SK-N-DZ (cell line): ENCODE measurements around the gene OTULIN.

Experiments used
- DNase-seq: peaks from one replicate; pipeline ENCODE4 v3.0.0-alpha.2; 2015; ENCODE audit warnings: low spot score

Gene OTULIN

DNA sequence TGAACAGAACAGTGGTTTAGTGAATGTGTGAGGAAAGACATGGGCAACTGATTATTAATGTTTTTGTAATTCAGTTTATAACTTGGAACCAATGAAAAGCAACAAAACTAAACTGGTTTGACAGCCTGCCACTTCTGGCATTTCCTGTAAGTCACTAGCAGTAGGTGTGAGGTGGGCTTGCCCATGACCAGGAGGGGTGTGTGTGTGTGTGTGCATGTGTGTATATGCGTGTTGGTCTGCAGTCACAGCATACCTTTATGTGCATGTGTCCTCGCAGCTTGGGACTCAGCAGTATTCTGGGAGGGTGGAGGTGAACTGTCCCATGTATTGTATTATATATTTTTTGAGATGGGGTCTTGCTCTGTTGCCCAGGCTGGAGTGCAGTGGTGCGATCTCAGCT lies 32.3 kb downstream of the OTULIN start:
- no peak for DNase-seq

DNA sequence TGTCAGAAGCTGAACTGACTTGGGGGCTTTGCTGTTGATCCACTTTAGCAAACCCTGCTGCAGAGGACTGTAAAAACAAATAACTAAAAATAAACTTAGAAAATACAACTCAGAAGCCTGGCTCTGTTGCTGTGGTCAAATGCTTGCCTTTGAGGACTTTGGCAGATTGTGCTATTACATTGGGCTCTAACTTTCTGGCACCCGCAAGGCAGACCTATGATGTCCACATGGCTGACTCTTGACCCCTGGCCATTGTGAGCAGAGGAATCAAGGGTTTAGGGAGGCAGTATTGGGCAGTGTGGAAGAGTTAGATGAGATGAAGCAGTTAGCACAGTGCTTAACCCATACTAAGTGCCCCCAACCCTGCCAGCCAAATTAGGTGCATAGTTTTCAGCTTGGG lies 34.0 kb downstream of the OTULIN start:
- no peak for DNase-seq

DNA sequence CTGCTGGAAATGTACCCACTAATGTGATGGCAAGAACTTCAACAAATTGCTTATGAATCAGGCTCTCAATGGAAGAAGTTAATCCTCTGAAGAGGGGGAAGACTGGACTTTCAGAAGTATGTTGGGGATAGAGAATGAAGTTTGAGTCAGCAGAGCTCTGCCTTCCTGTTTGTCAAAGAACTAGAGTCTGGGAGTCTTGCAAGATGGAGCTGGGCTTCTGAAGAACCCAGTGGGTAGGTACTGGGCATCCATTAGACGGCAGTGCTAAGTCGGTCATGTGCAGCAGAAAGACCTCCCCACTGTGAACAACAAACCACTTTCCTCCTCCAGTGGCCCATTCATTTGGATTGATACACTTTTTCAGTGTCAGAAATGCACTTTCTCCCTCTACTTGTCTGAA lies 34.6 kb downstream of the OTULIN start:
- DNase-seq, result no peak

DNA sequence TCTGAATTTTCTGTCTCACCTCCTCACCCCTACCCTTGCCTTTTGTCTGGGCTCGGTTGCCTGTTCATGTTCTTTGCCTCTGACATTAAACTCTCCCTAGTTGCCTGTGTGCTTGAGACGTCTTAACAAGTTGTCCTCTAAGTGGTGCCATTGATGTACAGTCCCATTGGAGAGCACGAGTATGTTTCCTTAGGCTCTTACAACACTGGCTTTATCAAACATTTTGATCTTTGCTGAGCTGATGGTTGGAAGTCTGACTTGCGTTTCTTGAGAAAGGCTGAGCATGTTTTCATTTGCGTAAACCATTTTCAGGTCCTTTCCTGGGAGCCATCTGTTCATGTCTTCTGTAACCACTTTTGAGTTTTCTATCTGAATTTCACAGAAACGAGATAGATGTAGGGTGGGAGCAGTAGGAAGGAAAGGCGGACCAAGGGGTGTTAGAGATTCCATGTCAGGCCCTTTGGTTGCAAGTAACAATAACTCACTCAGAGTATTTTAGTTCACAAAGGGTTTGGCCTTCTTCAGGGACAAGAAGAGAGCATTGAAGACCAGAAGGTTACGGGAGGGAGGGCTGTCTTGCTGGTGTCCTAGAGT lies 35.4 kb downstream of the OTULIN start:
- no peak for DNase-seq

DNA sequence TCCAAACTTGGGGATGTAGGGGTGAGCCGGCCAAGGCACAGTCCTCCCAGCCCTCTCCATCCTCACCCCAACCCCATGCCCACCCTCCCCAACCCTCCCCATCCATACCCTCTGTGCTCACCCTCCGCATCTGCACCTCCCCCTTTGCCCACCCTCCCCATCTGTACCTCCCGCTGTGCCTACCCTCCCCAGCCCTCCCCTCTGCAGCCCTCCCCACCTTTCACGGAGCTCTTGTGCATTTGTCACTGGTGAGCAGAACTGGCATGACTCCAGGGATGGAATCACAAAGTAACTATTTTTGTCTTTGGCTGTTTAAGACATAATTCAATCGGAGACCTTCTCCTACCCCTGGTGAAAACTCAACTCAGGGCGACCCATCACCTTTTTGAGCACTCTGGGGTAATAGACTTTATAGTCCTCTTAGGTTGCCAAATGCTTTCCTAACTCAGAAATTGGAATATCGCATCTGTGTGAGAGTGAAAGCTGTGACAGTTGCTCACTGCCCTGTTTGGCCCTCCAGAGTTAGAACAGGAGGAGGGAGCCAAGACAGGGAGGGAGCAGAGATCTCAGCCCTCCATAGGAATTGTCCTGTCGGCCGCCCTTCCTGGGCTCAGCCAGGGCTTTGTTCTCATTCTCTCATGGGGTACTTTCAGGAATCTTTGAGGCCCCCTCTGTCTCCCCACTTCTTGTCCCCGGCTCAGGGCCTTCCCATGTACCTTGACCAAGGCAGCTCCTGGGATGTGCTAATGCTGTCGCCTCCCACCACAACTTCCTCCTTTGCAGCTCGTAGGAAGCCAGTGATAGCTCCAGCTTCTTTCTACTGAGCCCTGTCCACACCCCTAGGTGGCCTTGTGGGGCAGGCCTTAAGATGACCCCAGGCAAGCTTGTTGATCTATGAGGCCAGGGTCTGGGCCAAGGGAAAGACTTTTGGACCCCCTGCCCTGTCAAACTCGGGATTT lies 36.2 kb downstream of the OTULIN start:
- DNase-seq, result no peak

DNA sequence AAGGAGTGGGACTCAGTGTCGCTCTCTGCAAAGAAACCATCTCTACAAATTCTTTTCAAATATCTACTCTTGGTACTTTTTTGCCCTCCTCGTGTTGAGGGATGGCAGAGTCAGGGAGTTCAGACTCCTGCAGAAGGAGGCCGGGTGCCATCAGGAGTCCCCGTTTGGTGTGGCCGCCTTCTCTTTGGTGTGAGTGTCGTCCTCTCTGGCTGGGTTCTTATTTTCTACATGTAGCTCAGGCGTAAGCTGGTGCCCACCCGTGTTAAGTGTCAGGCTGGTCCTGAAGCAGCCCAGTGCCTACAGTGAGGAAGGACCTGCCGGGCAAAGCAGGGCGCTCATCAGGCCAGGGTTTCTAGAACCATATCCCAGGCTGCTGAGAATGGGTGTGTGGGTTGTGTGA lies 37.0 kb downstream of the OTULIN start:
- no peak for DNase-seq

DNA sequence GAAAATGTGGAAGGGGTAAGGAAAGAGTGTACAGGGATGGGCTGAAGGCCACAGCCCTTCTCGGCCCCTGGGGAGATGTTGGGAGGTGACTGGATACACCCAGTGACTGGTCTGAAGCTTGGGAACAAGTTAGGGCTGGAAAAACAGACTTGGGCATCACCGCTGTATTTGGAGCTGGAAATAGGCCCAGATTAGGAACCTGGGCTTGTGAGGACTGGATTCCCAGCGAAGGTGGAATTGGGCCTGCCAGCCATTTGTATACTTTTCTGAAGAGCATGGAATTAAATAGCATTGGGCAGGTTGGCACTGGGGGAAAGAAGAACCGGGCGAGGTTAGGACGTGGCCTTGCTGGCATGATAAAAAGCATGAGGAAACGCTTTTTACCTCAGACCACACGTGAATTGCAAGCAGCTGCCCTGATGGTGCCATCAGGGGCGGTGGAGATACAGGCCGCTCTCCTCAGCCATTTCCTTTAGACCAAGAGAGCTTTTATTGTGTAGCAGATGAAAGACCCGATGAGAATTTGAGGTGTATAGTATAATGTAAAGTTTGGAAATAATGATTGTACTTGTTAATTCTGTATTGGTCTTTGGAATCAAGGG lies 37.8 kb downstream of the OTULIN start:
- no peak for DNase-seq

DNA sequence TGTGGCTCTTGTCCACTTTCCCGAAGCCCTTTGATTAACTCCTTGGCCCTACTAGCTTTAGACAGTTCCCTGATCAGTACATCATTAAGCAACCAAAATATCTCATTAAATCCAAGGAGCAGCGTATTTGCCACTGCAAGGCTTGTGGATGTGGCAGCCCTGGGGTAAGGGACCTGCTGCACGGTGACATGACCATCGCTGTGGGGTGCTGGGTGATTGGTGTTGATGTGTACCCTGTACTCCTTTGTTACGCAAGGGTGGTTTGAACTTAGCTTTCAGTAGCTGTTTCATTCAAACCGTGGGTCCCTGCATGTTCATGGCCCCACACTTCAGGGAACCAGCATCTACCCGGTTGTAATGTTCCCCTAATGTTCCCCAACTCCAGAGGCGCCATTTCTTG lies 41.0 kb downstream of the OTULIN start:
- DNase-seq, result no peak

DNA sequence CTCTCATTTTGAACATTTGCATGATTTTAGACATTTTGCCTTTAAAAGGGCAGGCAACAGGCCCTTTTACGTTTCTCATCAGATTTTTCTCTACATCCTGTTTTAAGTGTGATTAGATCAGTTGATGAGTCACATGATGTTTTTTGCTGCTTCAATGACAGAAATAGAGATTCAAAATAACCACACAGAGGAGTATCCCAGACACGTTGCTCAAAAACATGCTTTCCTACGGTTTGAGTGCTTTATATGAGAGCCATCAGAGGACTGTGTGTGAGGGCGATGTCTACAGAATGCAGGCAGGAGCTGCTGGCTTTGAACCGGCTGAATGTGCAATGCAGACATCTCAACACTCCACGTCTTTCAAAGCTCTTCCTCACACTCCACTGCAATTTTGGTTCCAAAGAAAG lies 42.1 kb downstream of the OTULIN start:
- DNase-seq, result no peak

DNA sequence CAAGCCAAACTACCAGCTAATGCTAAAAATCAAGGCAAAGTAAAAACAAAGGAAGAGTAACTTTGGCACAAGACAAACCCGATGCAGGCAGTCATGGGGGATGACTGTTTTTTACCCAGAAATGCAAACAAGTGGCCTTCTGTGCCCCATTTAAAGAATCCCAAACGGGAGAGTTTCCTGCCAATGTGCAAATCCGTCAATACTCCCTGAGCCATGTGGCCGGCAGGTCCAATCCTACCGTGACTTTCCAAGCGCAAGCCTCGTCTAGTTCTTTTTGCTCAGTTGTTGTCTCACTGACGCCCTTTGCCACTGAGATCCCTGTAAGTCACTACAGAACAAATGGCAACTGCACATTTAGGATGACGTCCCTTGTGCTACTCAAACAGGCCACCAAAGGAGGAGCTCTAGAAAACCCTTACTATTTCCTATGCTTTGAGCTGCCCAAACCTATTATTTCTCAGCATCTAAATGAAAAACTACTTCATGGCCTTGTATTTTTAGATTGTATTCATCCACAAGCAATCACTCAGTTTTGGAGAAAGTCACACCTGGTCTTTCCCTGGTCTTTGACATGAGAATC lies 43.4 kb downstream of the OTULIN start:
- no peak for DNase-seq

DNA sequence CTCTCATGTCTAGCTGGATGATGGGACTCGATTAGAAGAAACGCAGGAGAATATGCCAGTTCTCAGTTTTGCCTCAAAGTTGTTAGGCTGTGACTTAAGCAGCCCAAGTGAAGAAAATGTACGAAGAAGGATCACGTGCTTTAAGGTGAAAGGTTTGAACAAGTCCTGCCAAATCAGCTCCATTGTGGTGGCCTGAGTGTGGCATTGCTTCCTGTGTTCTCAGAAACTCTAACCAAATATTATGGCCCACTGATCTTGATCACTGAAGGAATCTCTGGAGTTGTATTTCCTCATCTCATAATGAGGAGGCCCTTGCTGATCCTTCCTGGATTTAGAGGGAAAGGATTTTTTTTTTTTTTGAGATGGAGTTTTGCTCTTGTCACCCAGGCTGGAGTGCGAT lies 44.0 kb downstream of the OTULIN start:
- DNase-seq, result no peak

DNA sequence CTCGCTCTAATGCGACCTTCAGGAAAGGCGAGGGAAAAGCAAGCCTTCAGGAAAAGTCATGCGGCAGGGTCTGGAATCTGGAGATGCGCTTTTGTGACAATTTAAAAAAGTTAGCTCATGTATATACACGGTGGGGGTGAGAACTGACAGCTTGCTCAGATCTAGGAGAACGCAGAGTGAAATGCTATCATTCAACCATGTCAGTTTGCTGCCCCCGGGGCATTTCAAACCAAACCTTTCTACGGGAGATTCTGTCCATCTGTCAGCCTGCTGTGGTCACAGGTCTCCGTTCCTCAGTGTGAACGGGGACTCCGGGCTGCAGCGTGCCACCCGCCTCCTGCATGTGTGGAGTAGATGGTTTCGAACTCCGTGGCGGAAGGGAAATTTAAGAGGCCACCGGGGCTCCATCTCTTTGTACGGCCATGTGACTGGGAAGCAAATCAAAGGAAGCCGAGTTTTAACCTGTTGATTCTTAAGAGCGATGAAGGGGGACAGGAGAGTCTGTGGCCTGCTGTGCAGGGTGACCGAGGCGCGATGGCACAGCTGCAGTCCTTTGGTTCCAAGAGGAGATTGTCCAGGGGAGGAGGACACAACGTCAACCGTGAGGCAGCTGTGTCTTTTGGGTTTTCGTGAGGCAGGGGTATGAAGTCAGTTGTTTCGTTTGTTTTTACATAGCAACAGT lies 45.9 kb downstream of the OTULIN start:
- DNase-seq, result no peak

DNA sequence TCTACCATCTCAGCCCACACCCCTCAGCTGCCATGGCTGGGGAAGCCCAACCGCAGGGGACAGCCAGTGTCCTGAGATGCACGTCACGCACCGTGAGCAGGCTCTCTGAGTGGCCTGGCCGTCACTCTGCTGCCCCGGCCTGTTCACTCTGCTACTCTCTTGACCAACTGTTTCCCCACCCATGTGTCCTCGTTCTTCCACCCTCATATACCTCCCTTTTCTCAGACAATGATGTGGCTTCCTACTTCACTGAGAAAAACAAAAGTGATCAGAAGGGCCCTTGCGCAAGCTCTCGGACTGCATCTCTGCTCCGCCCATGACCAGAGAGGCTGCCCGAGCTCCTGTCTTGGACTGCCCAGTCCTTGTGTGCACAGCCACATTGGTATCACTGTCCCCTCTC lies 47.6 kb downstream of the OTULIN start:
- DNase-seq, result no peak

DNA sequence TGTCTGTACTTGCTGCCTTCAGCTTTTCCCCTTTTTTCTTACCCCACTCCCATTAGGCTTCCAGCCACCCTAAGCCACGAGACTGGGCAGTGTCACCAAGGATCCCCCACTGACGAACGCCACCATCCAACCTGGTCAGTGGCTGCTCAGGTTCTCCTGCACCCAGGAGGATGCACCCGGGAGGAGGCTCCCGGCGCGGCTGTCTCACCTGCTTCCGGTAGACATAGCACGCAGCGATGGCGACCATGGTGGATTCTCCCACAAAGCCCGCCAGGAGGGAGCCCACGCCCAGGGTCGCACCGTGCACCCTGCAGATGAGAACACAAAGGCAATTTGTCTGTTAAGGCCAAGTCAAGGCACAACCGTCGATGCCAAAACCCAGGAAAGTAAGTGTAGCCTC lies 48.1 kb downstream of the OTULIN start:
- DNase-seq, result no peak

DNA sequence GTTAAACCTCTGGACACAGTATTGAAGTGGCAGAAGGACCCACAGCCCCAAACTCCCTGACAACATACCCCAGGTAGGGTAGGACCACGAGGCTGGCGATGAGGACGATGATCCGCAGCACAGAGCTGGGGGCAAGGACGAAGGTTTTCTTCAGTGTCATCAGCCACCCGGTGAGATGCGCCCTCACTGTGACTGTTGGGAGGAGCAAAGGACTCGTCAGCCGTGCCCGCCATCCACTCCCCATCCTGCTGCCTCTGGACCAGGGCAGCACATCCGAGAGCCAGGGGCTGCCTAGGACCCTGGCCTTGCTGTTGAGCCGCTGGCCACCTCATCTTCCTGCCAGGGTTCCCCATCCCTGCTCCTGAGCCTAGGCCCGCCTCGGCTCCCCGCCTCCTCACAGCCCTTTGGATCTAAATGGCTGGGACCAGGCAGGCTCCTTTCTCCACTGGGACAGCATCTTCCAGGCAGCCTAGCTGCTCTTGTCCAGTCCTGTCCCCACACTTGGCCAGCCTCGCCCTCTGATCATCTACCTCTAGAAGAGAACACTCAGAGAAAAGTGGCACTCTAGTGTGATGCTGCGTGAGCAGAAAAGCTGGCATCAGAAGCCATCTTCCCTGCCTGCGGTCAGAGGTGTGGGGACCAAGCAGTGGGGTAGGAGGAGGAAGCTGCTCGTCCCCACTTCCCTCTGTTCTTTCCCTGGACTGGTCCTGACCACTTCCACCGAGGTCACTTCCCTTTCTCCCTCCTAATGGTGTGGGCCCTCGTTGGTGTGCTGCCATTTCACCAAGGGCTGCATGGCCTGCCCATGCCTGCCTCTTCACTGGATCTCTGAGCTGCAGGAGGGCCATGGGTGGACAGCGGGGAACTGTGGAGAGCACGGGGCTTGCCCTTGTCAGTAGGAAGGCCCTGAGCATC lies 49.2 kb downstream of the OTULIN start:
- DNase-seq, result no peak

DNA sequence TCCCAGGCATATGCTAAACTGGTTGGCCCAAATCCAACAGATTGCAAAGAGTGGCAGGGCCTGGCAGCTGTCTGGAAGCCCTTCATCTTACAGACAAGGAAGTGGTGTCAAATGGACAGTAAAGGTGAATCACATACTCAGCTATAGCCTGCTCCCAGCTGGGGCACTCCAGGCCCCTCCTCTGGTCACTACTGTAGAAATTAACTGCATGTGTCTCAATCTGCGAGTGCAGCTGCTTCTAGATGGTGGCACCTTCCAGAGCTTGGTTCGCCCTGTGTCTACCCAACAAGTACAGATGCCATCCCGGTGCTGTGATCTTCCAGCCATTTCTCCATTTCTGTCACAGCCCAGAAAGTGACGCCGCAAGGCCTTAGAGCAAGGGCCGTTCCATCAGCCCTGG lies 50.2 kb downstream of the OTULIN start:
- no peak for DNase-seq

DNA sequence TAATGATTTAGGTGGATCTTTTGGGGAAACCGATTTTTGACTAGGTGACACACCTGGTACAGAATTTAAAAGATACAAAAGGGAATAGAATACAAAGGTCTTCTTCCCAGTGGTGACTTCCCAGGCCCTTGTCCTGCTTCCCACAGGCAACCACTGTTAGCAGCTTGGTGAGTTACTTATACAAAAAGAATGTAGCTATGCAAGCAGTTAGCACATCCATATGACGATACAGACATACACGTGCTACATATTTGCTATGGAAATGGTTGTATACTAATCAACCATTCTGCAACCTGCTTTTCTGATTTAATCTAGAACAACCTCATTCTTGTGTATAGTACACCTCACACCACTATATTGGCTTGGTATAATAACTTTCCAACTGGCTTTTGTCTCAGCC lies 51.0 kb downstream of the OTULIN start:
- DNase-seq, result no peak

DNA sequence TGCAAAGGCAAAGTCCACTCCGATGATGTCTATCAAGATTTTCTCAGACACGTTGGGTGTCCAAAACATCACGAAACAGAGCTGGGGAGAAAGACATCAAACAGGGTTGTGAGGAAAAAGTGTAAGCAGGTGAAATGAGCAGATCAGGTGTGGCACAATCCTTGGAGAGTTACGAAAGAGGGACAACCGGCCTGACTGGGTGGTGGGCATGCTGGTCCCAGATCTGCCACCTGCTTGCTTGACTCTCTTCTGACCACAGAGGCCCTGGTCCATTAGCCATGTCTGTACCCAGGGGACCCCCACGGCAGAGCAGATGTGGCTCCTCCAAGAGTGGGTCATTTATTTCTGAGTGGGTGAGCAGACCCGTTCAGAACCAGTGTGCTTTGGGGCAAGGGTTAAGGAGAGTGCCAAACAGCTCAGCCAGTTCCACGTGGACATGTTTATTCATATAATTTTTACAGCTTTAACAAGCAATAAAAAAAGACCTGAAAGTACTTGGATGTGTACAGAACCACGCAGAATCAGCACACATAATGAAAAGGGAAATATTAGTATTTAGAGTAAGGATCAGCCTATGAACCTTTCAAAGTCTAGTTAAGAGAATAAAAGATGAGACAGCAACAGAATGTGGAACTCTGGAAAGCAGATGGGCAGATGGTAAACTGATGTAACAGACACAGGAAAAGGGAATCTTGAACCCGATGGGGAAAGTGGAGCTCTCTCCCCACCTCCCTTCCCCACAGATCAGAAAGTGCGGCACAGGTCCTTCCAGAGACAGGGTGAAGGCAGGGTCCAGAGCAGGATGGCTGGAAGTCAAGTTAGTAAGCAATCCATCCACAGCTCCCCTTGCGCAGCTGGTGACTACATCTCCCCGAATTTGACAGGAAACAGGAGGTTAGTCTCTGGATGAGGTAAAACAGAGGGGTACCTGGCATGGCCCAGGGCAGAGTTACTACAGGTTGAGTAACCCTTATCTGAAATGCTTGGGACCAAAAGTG lies 52.5 kb downstream of the OTULIN start:
- DNase-seq, result no peak

DNA sequence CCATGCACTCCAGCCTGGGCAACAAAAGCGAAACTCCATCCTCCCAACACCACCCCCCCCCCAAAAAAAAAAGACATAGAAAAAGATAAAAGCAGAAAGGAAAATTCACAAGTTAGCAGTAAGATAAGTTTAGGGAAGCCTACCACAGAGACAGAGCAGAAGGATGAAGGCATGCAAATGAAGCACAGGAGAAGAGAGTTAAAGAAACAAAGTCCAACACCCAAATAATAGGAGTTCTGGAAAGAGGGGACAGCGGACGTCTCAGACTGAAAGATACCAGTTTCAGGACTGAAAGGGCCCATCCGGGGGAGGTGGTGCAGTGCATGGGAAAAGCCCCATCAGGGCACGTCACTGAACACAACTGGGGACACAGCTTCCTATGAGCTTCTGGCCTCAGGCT lies 54.3 kb downstream of the OTULIN start:
- DNase-seq, result no peak
